Lung (tissue), 12 donors: ENCODE measurements around the gene ZNF853. TPM values are rescaled to one million over a fixed set of nuclear protein-coding genes. Genes with fewer than 3 reads are reported as not detected.

Experiments
- ATAC-seq: fragments of 200-7000 bp; cut with Tn5 transposase; one replicate; pipeline ENCODE4 v1.9.1; 2020; ENCODE audit warnings: moderate number of reproducible peaks; ENCODE audit not compliant: insufficient read depth, low FRiP score
- DNase-seq, 3 donors: peaks; one replicate each; pipeline ENCODE4 v3.0.0-alpha.2; 2013 to 2017
- H3K27ac ChIP-seq, 2 donors: one replicate each; pipeline ENCODE4 v1.5.1; 2013; ENCODE audit warnings: mild to moderate bottlenecking in 2 of 2, moderate library complexity in 2 of 2, control low read depth in 1 of 2, inconsistent platforms in 1 of 2, low read depth in 1 of 2, low read length in 1 of 2
- H3K27me3 ChIP-seq, 3 donors: one replicate each; pipeline ENCODE4 v1.5.1; 2013; ENCODE audit warnings: low read length in 2 of 3; ENCODE audit not compliant: control insufficient read depth in 3 of 3, insufficient read depth in 3 of 3
- H3K36me3 ChIP-seq, 4 donors: one replicate each; pipeline ENCODE4 v1.5.1; 2013; ENCODE audit warnings: low read length in 4 of 4, mild to moderate bottlenecking in 1 of 4, moderate library complexity in 1 of 4; ENCODE audit not compliant: control insufficient read depth in 4 of 4, insufficient read depth in 4 of 4
- H3K4me1 ChIP-seq, 5 donors: one replicate each; pipeline ENCODE4 v1.5.1; 2013; ENCODE audit warnings: low read length in 5 of 5, mild to moderate bottlenecking in 2 of 5, moderate library complexity in 1 of 5; ENCODE audit not compliant: control insufficient read depth in 5 of 5, insufficient read depth in 5 of 5
- H3K4me3 ChIP-seq: one replicate; pipeline ENCODE4 v1.5.1; 2013; ENCODE audit warnings: mild to moderate bottlenecking, control low read depth, moderate library complexity
- H3K9ac ChIP-seq, 2 donors: one replicate each; pipeline ENCODE4 v1.5.1; 2013; ENCODE audit warnings: low read length in 2 of 2, control low read depth in 1 of 2; ENCODE audit not compliant: insufficient read depth in 1 of 2
- H3K9me3 ChIP-seq, 4 donors: one replicate each; pipeline ENCODE4 v1.5.1; 2013; ENCODE audit warnings: low read length in 3 of 4, mild to moderate bottlenecking in 1 of 4, moderate library complexity in 1 of 4; ENCODE audit not compliant: control insufficient read depth in 4 of 4, insufficient read depth in 3 of 4
- CTCF ChIP-seq: IDR thresholded peaks from 2 replicates; pipeline ENCODE4 v1.5.1; 2012; ENCODE audit warnings: mild to moderate bottlenecking; ENCODE audit errors: control extremely low read depth, extremely low read depth
- WGBS, 2 donors: extraction: QIAGEN DNeasy Blood & Tissue Kit; methylation state at CpG; one replicate each; pipeline ENCODE4 v1.1.7; 2013; 5-methylcytosine and 5-hydroxymethylcytosine counted together
- polyA plus RNA-seq, 2 donors: library from polyadenylated mRNA; stranded (reverse); fragments of 200-250 nt; gene quantifications; one replicate each; pipeline ENCODE4 v1.2.1, GENCODE V29; 2013
- total RNA-seq, 2 donors: library from RNA; depleted of rRNA in 1 of 2; stranded (reverse); fragments of >200 nt in 1 of 2; gene quantifications; one replicate each; pipeline ENCODE4 v1.2.1, GENCODE V29; 2014 to 2021
- donor health status: control.
- donor health status: control.
- donor health status: Bipolar disorder and iron deficiency.
- donor health status: healthy.
- donor health status: DM: yes; HTN: yes; CAD: no.

The ZNF853 gene
- total and polyA plus RNA-seq, 4 donors: 1.4 to 7.6 (median 3.8) TPM

- no peak overlapping the region for H3K4me3 ChIP-seq
- no peak for TF ChIP-seq CTCF
- 74% methylated on average over 9 of the region's 9 CpGs for WGBS, 2 donors
- H3K27me3 ChIP-seq: no peaks in the 10 kb centered on the region
- peaks cover 0 to 11% (median 5%) of the 10 kb centered on the region in 5 donors for H3K4me1 ChIP-seq
- H3K9ac ChIP-seq: no peak overlapping the region
- peak overlapping the region in 1 of 2 donors; percentile 21 for H3K27ac ChIP-seq
- no peak for ATAC-seq
- peaks cover 3 to 15% (median 11%) of the 10 kb centered on the region in 4 donors for H3K36me3 ChIP-seq
- no peaks in the 10 kb centered on the region for H3K9me3 ChIP-seq
- DNase-seq: no peak
Measured at GRCh38 chr7:6588566-6588965, 26.8 kb upstream of the ZNF853 start.

GRCh38 chr7:6589151-6589828 lies 26.1 kb upstream of the ZNF853 start:
- DNase-seq: no peak
- peak overlapping the region in 1 of 2 donors; percentile 56 for H3K27ac ChIP-seq
- no peak for ATAC-seq

GRCh38 chr7:6589829-6590644 lies 25.4 kb upstream of the ZNF853 start, which contains the start of gene INTS15:
Gene INTS15 (plus strand): TSS chr7:6590021. CDS start chr7:6590284, 263 bp downstream.
- Histone ChIP-seq H3K4me3 (peak within 1 kb of the TSS; percentile 97), H3K27ac (peak within 1 kb of the TSS; percentile 87 to 95), H3K9me3 (no peaks in the 10 kb centered on the region), H3K4me1 (peaks cover 0 to 11% (median 5%) of the 10 kb centered on the region in 5 donors), H3K36me3 (peaks cover 6 to 19% (median 13%) of the 10 kb centered on the region in 4 donors), H3K9ac (peak within 1 kb of the TSS; percentile 37 to 72), H3K27me3 (no peaks in the 10 kb centered on the region)
- ATAC-seq (peak; percentile 97), DNase-seq (peak; percentile 79 to 92 (median 82))
- peak; percentile 66 for TF ChIP-seq CTCF
- 0% methylated on average over 83 to 107 of the region's 107 CpGs for WGBS, 2 donors

More at GRCh38 chr7:6589151-6589828, 26.1 kb upstream of the ZNF853 start:
- H3K9ac ChIP-seq: no peak overlapping the region
- no peak overlapping the region for H3K4me3 ChIP-seq
- no peaks in the 10 kb centered on the region for H3K27me3 ChIP-seq
- TF ChIP-seq CTCF: no peak
- H3K36me3 ChIP-seq: peaks cover 5 to 17% (median 12%) of the 10 kb centered on the region in 4 donors
- WGBS, 2 donors: 49 to 58% methylated on average over 18 to 22 of the region's 22 CpGs
- no peaks in the 10 kb centered on the region for H3K9me3 ChIP-seq
- peaks cover 0 to 11% (median 5%) of the 10 kb centered on the region in 5 donors for H3K4me1 ChIP-seq
